Placental pericyte (primary cell): Measurements from ENCODE around the gene ENOPH1. TPM values are rescaled to one million over a fixed set of nuclear protein-coding genes. Genes with fewer than 3 reads are reported as not detected.

Experiments
- small RNA-seq: library from RNA; depleted of rRNA; stranded (forward); fragments of <200 nt; gene quantifications from one replicate; pipeline ENCODE3, GENCODE V24; 2012; ENCODE audit warnings: low replicate concordance
- total RNA-seq: library from RNA; depleted of rRNA; stranded (reverse); fragments of >200 nt; gene quantifications from 2 replicates; pipeline ENCODE4 v1.2.3, GENCODE V29; 2012

Gene ENOPH1
- 27.6 and 41.7 TPM in 2 replicates for total RNA-seq

DNA sequence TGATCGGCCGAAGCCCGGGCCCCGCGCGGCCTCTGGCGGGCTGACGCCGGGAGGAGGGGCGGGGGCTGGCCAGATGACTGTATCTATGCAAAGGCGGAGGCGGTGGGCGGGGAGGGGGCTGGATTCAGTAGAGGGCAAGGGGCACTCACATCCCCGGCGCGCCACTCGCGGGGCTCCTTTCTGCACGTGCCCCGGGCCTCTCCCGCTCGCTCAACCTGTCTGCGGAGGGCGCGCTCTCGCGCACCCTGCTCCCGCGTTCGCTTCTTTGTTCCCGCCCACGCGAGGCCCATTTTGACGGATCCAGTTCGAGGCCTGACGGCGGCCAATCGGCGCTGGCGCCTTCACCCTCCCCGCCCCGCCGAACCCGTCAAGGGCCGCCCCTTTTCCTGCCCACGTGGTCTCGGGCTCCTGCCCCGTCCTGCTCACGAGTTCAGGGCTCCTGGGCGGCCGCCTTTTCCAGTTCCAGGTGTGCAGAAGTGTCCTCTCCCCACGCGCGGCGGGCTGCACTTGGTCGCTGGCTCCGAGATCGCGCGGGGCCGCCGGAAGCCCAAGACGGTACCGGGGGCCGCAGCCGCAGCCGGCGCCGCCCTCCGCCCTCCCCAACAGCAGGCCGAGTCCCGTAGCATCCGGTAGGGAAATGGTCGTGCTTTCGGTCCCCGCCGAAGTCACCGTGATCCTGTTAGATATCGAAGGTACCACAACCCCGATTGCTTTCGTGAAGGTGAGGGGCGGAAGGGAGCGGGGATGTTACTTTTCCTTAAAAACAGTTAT is at the start of gene ENOPH1, which contains the start of gene HNRNPDL:
Gene ENOPH1 (plus strand): TSS at position 398 of the 771 bp plus-strand sequence. CDS start 240 bp downstream, at position 638.
Gene HNRNPDL (minus strand): TSS at position 270 of the 771 bp plus-strand sequence. CDS start 772 bp downstream, outside the sequence.

Small RNA genes within 50 kb of the gene (small RNA-seq; reads per million reads assigned to genes)
- not detected for gene RF00150

Other genes with a start within 250 kb of the ENOPH1 start
- 24.7 and 30.2 TPM in 2 replicates for gene HNRNPD, start 56.6 kb upstream of the ENOPH1 start, total RNA-seq
- gene HNRNPDL, start 128 bp upstream of the ENOPH1 start, total RNA-seq: 104 and 141 TPM in 2 replicates
- 0.14 TPM in 1 of 2 replicates, not detected in the other for gene TMEM150C, start 131.4 kb downstream of the ENOPH1 start, total RNA-seq